Spleen (tissue), 7 donors: Measurements from ENCODE around the gene SFXN2.

ENCODE experiments used
- CTCF ChIP-seq, 11 experiments: fragments of 200-600 bp in 7 of 11; fragments of 450-650 bp in 4 of 11; sonication (generic) in 4 of 11; IDR thresholded peaks in 8 of 11; conservative IDR thresholded peaks in 3 of 11; 1 replicate in 7 of 11; 2 replicates in 4 of 11; pipeline versions ENCODE4 v1.4.0 to v1.8.0; 2016 to 2021; ENCODE audit warnings: antibody characterized with exemption in 11 of 11, inconsistent platforms in 4 of 11, mild to moderate bottlenecking in 1 of 11
- POLR2A ChIP-seq, 3 donors: fragments of 450-650 bp; IDR thresholded peaks; one replicate each; pipeline ENCODE4 v1.5.1; 2017; ENCODE audit warnings: antibody characterized with exemption in 3 of 3, mild to moderate bottlenecking in 1 of 3
- POLR2AphosphoS5 ChIP-seq, 3 donors: sonication (generic); formaldehyde crosslinking; IDR thresholded peaks; one replicate each; pipeline ENCODE4 v1.5.1; 2017; ENCODE audit warnings: antibody characterized with exemption in 3 of 3
- donor health status: DM: no; HTN: no; CAD: no; lungs with moderate emphysema.
- donor health status: DM: no; HTN: no; CAD: no.
- donor health status: DM: no; HTN: no; CAD: no.

- TF ChIP-seq CTCF (IDR thresholded peaks at IDR 0.05 in 8 of 11, conservative IDR thresholded peaks at IDR 0.05 in 3 of 11) (no peak), POLR2A (IDR thresholded peaks at IDR 0.05) (no peak), POLR2AphosphoS5 (IDR thresholded peaks at IDR 0.05) (no peak)
These were observed 7.5 kb downstream of the SFXN2 start for GRCh38 chr10:102721954-102722353.
